HCT116 (cell line): Measurements from ENCODE around the gene CYP1A2. TPM values are rescaled to one million over a fixed set of nuclear protein-coding genes. Genes with fewer than 3 reads are reported as not detected.
A peak's percentile ranks its signal among the peaks of the same experiment; 100 is the strongest.

ENCODE experiments used
- ATAC-seq: fragments of 200-7000 bp; cut with Tn5 transposase; 2 replicates; pipeline ENCODE4 v1.9.1; 2020; ENCODE audit warnings: mild to moderate bottlenecking, moderate library complexity
- BruUV-seq: library from RNA; stranded (reverse); fragments of 400-500 nt; replicated peaks from 2 replicates; lab custom pipeline; 2021; lab: Mats Ljungman, UMichigan
- CTCF ChIA-PET: fragments of 300-600 bp; sonication (Branson Sonifier 250); formaldehyde crosslinking; loops from one replicate; lab custom pipeline; 2021; ENCODE audit warnings: antibody characterized with exemption; lab: Charles Lee
- POLR2A ChIA-PET: fragments of 300-600, 350-600 bp; sonication (Branson Sonifier 250); formaldehyde crosslinking; loops from one replicate; lab custom pipeline; 2021; ENCODE audit warnings: antibody characterized with exemption; lab: Charles Lee
- RAD21 ChIA-PET, 2 experiments: fragments of 300-600 bp; sonication (Branson Sonifier 250); formaldehyde crosslinking; loops; one replicate each; lab custom pipeline; 2023; ENCODE audit warnings: low total read pairs in 2 of 2; ENCODE audit not compliant: uncharacterized antibody in 2 of 2, unreplicated experiment in 2 of 2, low non-redundant PET in 1 of 2; lab: Charles Lee
- DNase-seq: peaks from one replicate; pipeline ENCODE4 v3.0.0-alpha.2; 2010; ENCODE audit warnings: low read depth, low spot score
- H2AFZ ChIP-seq: fragments of 200-600 bp; shearing (Covaris generic), sonication (generic); 2 replicates; pipeline ENCODE4 v1.6.1; 2017; ENCODE audit warnings: low read depth, mixed run types, mixed read lengths, antibody characterized with exemption, low read length; ENCODE audit not compliant: poor library complexity, severe bottlenecking
- H3K27ac ChIP-seq: 2 replicates; pipeline ENCODE4 v1.5.1; 2012; ENCODE audit warnings: low read depth, low read length
- H3K27me3 ChIP-seq: fragments of 200-600 bp; sonication (generic); 2 replicates; pipeline ENCODE4 v1.6.1; 2016; ENCODE audit warnings: mixed run types, low read length, mixed read lengths; ENCODE audit not compliant: insufficient read depth
- H3K36me3 ChIP-seq, 2 experiments: fragments of 200-500 bp in 1 of 2; fragments of 200-600 bp in 1 of 2; sonication (Bioruptor generic) in 1 of 2; sonication (generic) in 1 of 2; 2 replicates each; pipeline versions ENCODE4 v1.5.1 to v1.6.1; 2014 to 2016; ENCODE audit warnings: low read length in 2 of 2, inconsistent platforms in 1 of 2, mixed read lengths in 1 of 2, mixed run types in 1 of 2; ENCODE audit not compliant: insufficient read depth in 2 of 2, control insufficient read depth in 1 of 2
- H3K4me1 ChIP-seq, 2 experiments: fragments of 200-600 bp in 1 of 2; sonication (generic) in 1 of 2; 2 replicates each; pipeline versions ENCODE4 v1.5.1 to v1.6.1; 2012 to 2017; ENCODE audit warnings: low read length in 2 of 2, inconsistent platforms in 1 of 2, mild to moderate bottlenecking in 1 of 2, mixed read lengths in 1 of 2, mixed run types in 1 of 2, moderate library complexity in 1 of 2; ENCODE audit not compliant: insufficient read depth in 2 of 2, control insufficient read depth in 1 of 2
- H3K4me2 ChIP-seq: fragments of 200-600 bp; sonication (generic); 2 replicates; pipeline ENCODE4 v1.6.1; 2017; ENCODE audit warnings: mixed run types, low read length, mixed read lengths
- H3K4me3 ChIP-seq, 2 experiments: fragments of 200-600 bp in 1 of 2; sonication (generic) in 1 of 2; replicated peaks in 1 of 2; 2 replicates each; pipeline ENCODE4 v1.5.1; 2011 to 2016; ENCODE audit warnings: low read length in 2 of 2, control low read depth in 1 of 2, low read depth in 1 of 2, mild to moderate bottlenecking in 1 of 2, mixed read lengths in 1 of 2, mixed run types in 1 of 2
- H3K79me2 ChIP-seq: fragments of 200-600 bp; sonication (generic); 2 replicates; pipeline ENCODE4 v1.6.1; 2017; ENCODE audit warnings: mild to moderate bottlenecking, mixed run types, low read length, moderate library complexity, mixed read lengths; ENCODE audit not compliant: insufficient read depth
- H3K9ac ChIP-seq: fragments of 200-600 bp; sonication (generic); 2 replicates; pipeline ENCODE4 v1.6.1; 2016; ENCODE audit warnings: low read length, mixed read lengths
- H3K9me2 ChIP-seq: fragments of 200-600 bp; sonication (generic), shearing (Covaris generic); 2 replicates; pipeline ENCODE4 v1.6.1; 2017; ENCODE audit warnings: mixed run types, mild to moderate bottlenecking, moderate library complexity; ENCODE audit not compliant: insufficient read depth
- H3K9me3 ChIP-seq, 2 experiments: fragments of 200-500 bp in 1 of 2; fragments of 200-600 bp in 1 of 2; sonication (Bioruptor generic) in 1 of 2; sonication (generic) in 1 of 2; 2 replicates each; pipeline ENCODE4 v1.6.1; 2014 to 2017; ENCODE audit warnings: low read length in 2 of 2, mixed read lengths in 2 of 2, inconsistent platforms in 1 of 2, low read depth in 1 of 2, mild to moderate bottlenecking in 1 of 2, mixed run types in 1 of 2, moderate library complexity in 1 of 2; ENCODE audit not compliant: control insufficient read depth in 1 of 2, insufficient read depth in 1 of 2
- H4K20me1 ChIP-seq: fragments of 200-600 bp; sonication (generic), shearing (Covaris generic); 2 replicates; pipeline ENCODE4 v1.6.1; 2017; ENCODE audit warnings: mixed run types, mild to moderate bottlenecking, moderate library complexity; ENCODE audit not compliant: insufficient read depth
- ATF3 ChIP-seq: IDR thresholded peaks from 2 replicates; pipeline ENCODE4 v1.6.1; 2012
- CBX3 ChIP-seq: IDR thresholded peaks from 2 replicates; pipeline ENCODE4 v1.6.1; 2012; ENCODE audit warnings: low read depth
- CTCF ChIP-seq, 3 experiments: fragments of 200-600 bp in 1 of 3; sonication (generic) in 1 of 3; IDR thresholded peaks in 2 of 3; conservative IDR thresholded peaks in 1 of 3; 2 replicates each; pipeline ENCODE4 v1.5.1; 2012 to 2017; ENCODE audit warnings: low read depth in 2 of 3, low read length in 2 of 3, antibody characterized with exemption in 1 of 3, borderline replicate concordance in 1 of 3, control low read depth in 1 of 3, mild to moderate bottlenecking in 1 of 3, mixed read lengths in 1 of 3, mixed run types in 1 of 3, moderate library complexity in 1 of 3; ENCODE audit not compliant: insufficient read depth in 1 of 3
- EGR1 ChIP-seq: IDR thresholded peaks from 2 replicates; pipeline ENCODE4 v1.6.1; 2012; ENCODE audit warnings: low read depth
- ELF1 ChIP-seq: IDR thresholded peaks from 2 replicates; pipeline ENCODE4 v1.6.1; 2012; ENCODE audit warnings: low read depth, borderline replicate concordance
- FOSL1 ChIP-seq: IDR thresholded peaks from 2 replicates; pipeline ENCODE4 v1.6.1; 2012; ENCODE audit warnings: low read depth
- POLR2A ChIP-seq: IDR thresholded peaks from 2 replicates; pipeline ENCODE4 v1.7.0; 2011; ENCODE audit warnings: borderline replicate concordance; ENCODE audit not compliant: insufficient read depth, insufficient read length; ENCODE audit errors: extremely low read depth
- POLR2AphosphoS5 ChIP-seq: IDR thresholded peaks from 2 replicates; pipeline ENCODE4 v1.6.1; 2011; ENCODE audit warnings: mild to moderate bottlenecking, low read depth, low read length, moderate library complexity
- RAD21 ChIP-seq: IDR thresholded peaks from 2 replicates; pipeline ENCODE4 v1.6.1; 2012; ENCODE audit warnings: low read depth, mild to moderate bottlenecking
- REST ChIP-seq: IDR thresholded peaks from 2 replicates; pipeline ENCODE4 v1.6.1; 2012; ENCODE audit warnings: low read depth
- SIN3A ChIP-seq: IDR thresholded peaks from 2 replicates; pipeline ENCODE4 v1.6.1; 2012; ENCODE audit warnings: low read depth
- TCF7L2 ChIP-seq: IDR thresholded peaks from 2 replicates; pipeline ENCODE4 v1.7.0; 2011; ENCODE audit warnings: borderline replicate concordance, inconsistent platforms; ENCODE audit not compliant: insufficient read depth, insufficient read length; ENCODE audit errors: extremely low read depth
- YY1 ChIP-seq: IDR thresholded peaks from 2 replicates; pipeline ENCODE4 v1.6.1; 2011; ENCODE audit warnings: low read length, low read depth, moderate library complexity, mild to moderate bottlenecking; ENCODE audit not compliant: insufficient replicate concordance; ENCODE audit errors: extremely low read depth
- ZFX ChIP-seq: fragments of 450-650 bp; IDR thresholded peaks from 2 replicates; pipeline ENCODE4 v1.6.1; 2017
- intact Hi-C: fragments of 100-400 bp; cut with micrococcal nuclease; formaldehyde crosslinking; loops from 2 replicates; pipeline ENCODE4 v1.10.0; 2022
- total RNA-seq: library from RNA; stranded (reverse); gene quantifications from one replicate; pipeline ENCODE4 v1.2.1, GENCODE V29; 2021; ENCODE audit not compliant: unreplicated experiment
- TF ChIP-seq, protein P1 (sequence below): IDR thresholded peaks from 2 replicates; pipeline ENCODE4 v1.6.1; 2011; ENCODE audit warnings: mild to moderate bottlenecking, low read length, moderate library complexity; ENCODE audit not compliant: insufficient replicate concordance; ENCODE audit errors: extremely low read depth

CYP1A2 gene
- total RNA-seq, 1 experiment from 2014 or later = not detected

- BruUV-seq = no TSS peak
- H3K9me3 ChIP-seq = no peaks in the 10 kb centered on the region
- TF ChIP-seq REST = no peak
- peak; percentile 94 for TF ChIP-seq RAD21
- no peak for TF ChIP-seq ATF3
- no peak for TF ChIP-seq POLR2AphosphoS5
- no peak for TF ChIP-seq FOSL1
- no peak for TF ChIP-seq CBX3
- no peak for TF ChIP-seq YY1
- TF ChIP-seq EGR1 = no peak
- TF ChIP-seq ZFX = no peak
- TF ChIP-seq TCF7L2 = no peak
- TF ChIP-seq, protein P1, sequence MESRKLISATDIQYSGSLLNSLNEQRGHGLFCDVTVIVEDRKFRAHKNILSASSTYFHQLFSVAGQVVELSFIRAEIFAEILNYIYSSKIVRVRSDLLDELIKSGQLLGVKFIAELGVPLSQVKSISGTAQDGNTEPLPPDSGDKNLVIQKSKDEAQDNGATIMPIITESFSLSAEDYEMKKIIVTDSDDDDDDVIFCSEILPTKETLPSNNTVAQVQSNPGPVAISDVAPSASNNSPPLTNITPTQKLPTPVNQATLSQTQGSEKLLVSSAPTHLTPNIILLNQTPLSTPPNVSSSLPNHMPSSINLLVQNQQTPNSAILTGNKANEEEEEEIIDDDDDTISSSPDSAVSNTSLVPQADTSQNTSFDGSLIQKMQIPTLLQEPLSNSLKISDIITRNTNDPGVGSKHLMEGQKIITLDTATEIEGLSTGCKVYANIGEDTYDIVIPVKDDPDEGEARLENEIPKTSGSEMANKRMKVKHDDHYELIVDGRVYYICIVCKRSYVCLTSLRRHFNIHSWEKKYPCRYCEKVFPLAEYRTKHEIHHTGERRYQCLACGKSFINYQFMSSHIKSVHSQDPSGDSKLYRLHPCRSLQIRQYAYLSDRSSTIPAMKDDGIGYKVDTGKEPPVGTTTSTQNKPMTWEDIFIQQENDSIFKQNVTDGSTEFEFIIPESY = no peak
- TF ChIP-seq CTCF (IDR thresholded peaks at IDR 0.05 in 2 of 3, conservative IDR thresholded peaks at IDR 0.05 in 1 of 3; ENCODE audit: borderline replicate concordance in 1 of 3, insufficient read depth in 1 of 3, low read depth in 2 of 3, low read length in 2 of 3) = peak; percentile 70 to 93 (median 90)
- no peak for TF ChIP-seq SIN3A
- TF ChIP-seq POLR2A = no peak
- TF ChIP-seq ELF1 = no peak
- TF ChIP-seq, all 23 proteins: peak for 2
- intact Hi-C loops = loop anchor here (1.0 to 2.0 kb wide), 2 partner anchors 134 to 394 kb away; no protein-coding TSS in a partner anchor
- Histone ChIP-seq H3K4me2 (peak overlapping the region; percentile 79), H4K20me1 (no peaks in the 10 kb centered on the region), H3K27ac (no peak overlapping the region), H3K36me3 (no peaks in the 10 kb centered on the region), H3K27me3 (no peaks in the 10 kb centered on the region), H3K9me2 (no peaks in the 10 kb centered on the region), H3K9ac (no peak overlapping the region), H3K79me2 (no peaks in the 10 kb centered on the region), H3K4me3 (peak overlapping the region; percentile 22 to 36; a peak in 3 of 4 replicates), H3K4me1 (peaks cover 2 to 16% of the 10 kb centered on the region in 2 experiments; a peak in 3 of 4 replicates), H2AFZ (peak overlapping the region; percentile 96)
- ATAC-seq (peak; percentile 67), DNase-seq (peak; percentile 42)
- CTCF ChIA-PET = interaction anchor here (0.7 to 6.1 kb wide), 25 partner anchors 9 to 457 kb away, joined by 3 to 258 read pairs (median 5); partner anchors contain the start of gene CYP1A1
- POLR2A ChIA-PET = interaction anchor here (0.8 to 2.5 kb wide), 3 partner anchors 9 to 151 kb away, joined by 3 to 14 read pairs (median 6); no protein-coding TSS in a partner anchor
- RAD21 ChIA-PET = interaction anchor here (0.6 to 1.9 kb wide), 11 partner anchors 45 to 254 kb away, joined by 3 to 13 read pairs (median 4); no protein-coding TSS in a partner anchor
Observed at GRCh38 chr15:74768771-74769342, 20.2 kb downstream of the CYP1A2 start.
